Loucy (cell line): ENCODE measurements around the gene KIF14.

Experiments
- CTCF ChIP-seq: fragments of 200-600 bp; sonication (generic); conservative IDR thresholded peaks from 2 replicates; pipeline ENCODE4 v1.5.1; 2014; ENCODE audit warnings: mild to moderate bottlenecking, antibody characterized with exemption, low read length
- EZH2phosphoT487 ChIP-seq: fragments of 200-600 bp; IDR thresholded peaks from 2 replicates; pipeline ENCODE4 v1.6.1; 2018; ENCODE audit warnings: antibody characterized with exemption, mild to moderate bottlenecking, moderate library complexity, borderline replicate concordance

GRCh38 chr1:200512191-200512590 lies 108.4 kb downstream of the KIF14 start:
- TF ChIP-seq CTCF (no peak), EZH2phosphoT487 (no peak)
